ENCODE measurements around the gene TMEM161A. TPM values are rescaled to one million over a fixed set of nuclear protein-coding genes. Genes with fewer than 3 reads are reported as not detected.

TMEM161A gene
- total and polyA plus RNA-seq, 9 of the 15 experiments (the other 6 are each of a cell fraction or from before 2014, with no cell fraction given): 0.63 to 92.3 (median 38.9) TPM

GRCh38 chr19:19154768-19155494, 16.7 kb upstream of the TMEM161A start:
- H4K20me1 ChIP-seq (replicated peaks; ENCODE audit: control insufficient read depth, insufficient read depth, low read length): no peaks in the 10 kb centered on the region
- CTCF ChIA-PET (ENCODE audit: low intra/inter-chr PET ratio): no interaction called here
- POLR2A ChIA-PET: no interaction called here
- no peaks in the 10 kb centered on the region for H3K36me3 ChIP-seq (ENCODE audit: control insufficient read depth, insufficient read depth, low read length)
- no peaks in the 10 kb centered on the region for H3K9me3 ChIP-seq (replicated peaks; ENCODE audit: control insufficient read depth, insufficient read depth, low read depth, low read length)
- no peak overlapping the region for H2AFZ ChIP-seq (ENCODE audit: low read depth, low read length)
- TF ChIP-seq LARP7 (IDR thresholded peaks at IDR 0.05) (no peak), KLF16 (IDR thresholded peaks at IDR 0.05) (no peak), CTCF (IDR thresholded peaks at IDR 0.05 in 2 of 3, conservative IDR thresholded peaks at IDR 0.05 in 1 of 3; ENCODE audit: insufficient read depth in 2 of 3, low read depth in 1 of 3, low read length in 3 of 3) (peak in 2 of 3 experiments; percentile 17 to 33; a peak in 2 of 6 replicates), MECOM (CRISPR knock-in tag; IDR thresholded peaks at IDR 0.05) (no peak)
- H3K79me2 ChIP-seq (ENCODE audit: control insufficient read depth, insufficient read depth, low read length): no peaks in the 10 kb centered on the region
- no peaks in the 10 kb centered on the region for H3K9me1 ChIP-seq (ENCODE audit: control insufficient read depth, insufficient read depth, low read length)
- FAIRE-seq (no peak), ATAC-seq (peak; percentile 81), DNase-seq (ENCODE audit: extremely low read depth in 1 of 4, low spot score in 3 of 4) (no peak)
- no peak overlapping the region for H3K9ac ChIP-seq (ENCODE audit: insufficient read depth in 1 of 2, low read depth in 2 of 2, low read length in 2 of 2)
- peaks cover 0 to 3% of the 10 kb centered on the region in 2 experiments; a peak in 2 of 5 replicates for H3K4me1 ChIP-seq (replicated peaks in 1 of 2; ENCODE audit: control insufficient read depth in 2 of 2, insufficient read depth in 2 of 2, low read length in 2 of 2)
- H3K27me3 ChIP-seq (ENCODE audit: control insufficient read depth in 2 of 2, insufficient read depth in 2 of 2, low read length in 2 of 2): no peaks in the 10 kb centered on the region
- BruUV-seq (replicated peaks): no TSS peak
- H3K27ac ChIP-seq (ENCODE audit: extremely low read depth, low read depth, low read length): no peak overlapping the region
- WGBS (ENCODE audit: insufficient coverage, low coverage, missing lambda C conversion rate): 33% methylated on average over 6 of the region's 6 CpGs
- intact Hi-C loops (cut with micrococcal nuclease): no loop called here
- in situ Hi-C loops (cut with MboI): no loop called here
- no peak overlapping the region for H3K4me2 ChIP-seq (ENCODE audit: insufficient read depth, low read length)
- no peak overlapping the region for H3K4me3 ChIP-seq
